SIG-M5 (cell line): ENCODE results near the gene ACSF2.
"Not testable (repeated sequence)": the region's sequence is repeated elsewhere in the genome, so short reads cannot be mapped to it uniquely, and the experiment has no call there.

ENCODE experiments used
- DNase-seq: peaks from one replicate; lab custom pipeline; 2025; lab: John Stamatoyannopoulos, UW

ACSF2 gene

DNA sequence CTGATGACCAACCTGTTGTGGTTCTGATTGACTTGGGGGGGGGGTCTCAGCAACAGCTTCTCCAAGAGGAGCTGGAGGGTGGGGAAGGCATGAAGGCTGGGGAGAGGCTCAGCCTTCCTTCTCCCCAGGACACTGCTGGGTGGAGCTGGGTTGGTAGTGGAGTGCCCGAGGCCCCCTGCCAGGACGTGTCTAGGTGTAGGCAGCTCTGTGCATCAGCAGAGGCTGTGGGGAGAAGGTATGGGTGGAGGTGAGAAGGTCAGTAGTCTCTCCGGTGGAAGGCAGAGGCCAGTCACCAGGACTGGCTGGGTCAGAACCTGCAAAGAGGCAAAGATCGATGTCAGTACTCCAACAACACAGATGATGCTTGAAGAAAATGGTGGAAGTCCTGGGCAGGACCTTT, 38.7 kb downstream of the ACSF2 start:
- DNase-seq: no peak

DNA sequence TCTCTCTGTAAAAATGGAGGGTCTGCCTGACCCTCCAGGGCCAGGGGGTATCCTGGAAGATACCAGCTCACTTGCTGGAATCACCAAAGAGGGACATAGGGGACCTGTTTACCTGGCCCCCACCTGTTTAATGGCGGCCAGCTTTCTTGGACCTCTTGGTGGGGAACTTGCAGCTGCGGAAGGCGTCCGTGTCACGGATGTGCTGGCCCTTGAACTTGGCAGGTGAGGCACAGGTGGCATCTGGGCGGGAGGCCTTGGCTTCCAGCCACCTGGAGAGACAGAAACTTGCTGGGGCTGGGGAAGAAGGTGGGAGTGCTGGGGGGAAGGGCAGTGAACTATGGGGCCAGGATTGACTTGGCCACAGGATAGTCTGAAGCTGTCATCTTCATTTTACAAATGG, 39.2 kb downstream of the ACSF2 start:
- DNase-seq: no peak

DNA sequence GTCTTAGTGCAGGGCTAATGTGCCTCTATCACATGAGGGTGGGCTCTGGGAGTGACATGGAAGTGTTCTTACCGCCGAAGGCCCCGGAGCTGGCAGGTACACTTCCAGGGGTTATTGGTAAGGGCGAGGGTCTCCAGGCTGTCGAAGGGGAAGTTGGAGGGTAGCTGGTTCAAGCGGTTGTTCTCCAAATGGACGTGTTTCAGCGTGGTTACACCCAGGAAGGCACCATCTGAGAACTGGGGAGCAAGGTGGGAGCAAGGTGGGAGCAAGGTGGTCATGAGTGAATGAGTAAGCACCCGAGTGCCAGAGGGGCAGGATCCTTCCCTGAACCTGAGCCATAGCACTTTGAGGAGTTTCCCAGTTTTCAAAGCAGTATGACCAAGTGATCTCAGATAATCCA, 39.6 kb downstream of the ACSF2 start:
- no peak for DNase-seq

DNA sequence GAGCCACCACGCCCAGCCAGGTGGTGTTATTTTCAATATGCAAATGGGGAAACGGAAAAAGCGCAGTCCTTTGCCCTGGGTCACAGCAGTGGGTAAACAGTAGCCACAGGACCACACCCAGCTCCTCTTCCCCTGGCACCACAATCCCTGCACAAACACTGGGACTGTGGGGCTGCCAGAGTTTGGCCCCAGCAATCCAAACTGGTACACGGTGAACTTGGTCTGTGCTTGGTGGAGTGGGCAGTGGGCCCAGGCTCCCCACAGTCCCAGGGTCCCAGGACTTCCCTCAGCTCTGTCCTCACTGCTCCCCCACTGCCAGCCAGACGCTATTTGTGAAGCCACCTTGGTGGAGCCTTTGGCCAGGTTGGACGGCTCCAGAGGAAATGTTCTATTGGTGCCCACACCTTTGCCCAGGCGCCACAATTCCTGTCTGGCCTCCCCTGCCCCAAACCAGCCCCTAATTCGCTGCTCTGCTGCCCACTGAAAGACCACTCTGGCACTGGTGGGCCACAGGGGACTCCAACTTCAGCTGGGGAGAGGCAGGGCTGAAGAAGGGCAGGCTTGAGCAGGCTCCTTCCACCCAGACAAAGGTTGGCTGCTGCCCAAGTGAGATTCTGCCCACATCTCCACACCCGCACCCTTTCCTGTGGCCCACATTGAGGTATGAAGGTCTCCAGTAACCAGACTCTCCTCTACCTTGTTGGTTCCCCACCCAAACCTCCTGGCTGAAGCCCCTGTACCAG, 40.5 kb downstream of the ACSF2 start:
- no peak for DNase-seq

DNA sequence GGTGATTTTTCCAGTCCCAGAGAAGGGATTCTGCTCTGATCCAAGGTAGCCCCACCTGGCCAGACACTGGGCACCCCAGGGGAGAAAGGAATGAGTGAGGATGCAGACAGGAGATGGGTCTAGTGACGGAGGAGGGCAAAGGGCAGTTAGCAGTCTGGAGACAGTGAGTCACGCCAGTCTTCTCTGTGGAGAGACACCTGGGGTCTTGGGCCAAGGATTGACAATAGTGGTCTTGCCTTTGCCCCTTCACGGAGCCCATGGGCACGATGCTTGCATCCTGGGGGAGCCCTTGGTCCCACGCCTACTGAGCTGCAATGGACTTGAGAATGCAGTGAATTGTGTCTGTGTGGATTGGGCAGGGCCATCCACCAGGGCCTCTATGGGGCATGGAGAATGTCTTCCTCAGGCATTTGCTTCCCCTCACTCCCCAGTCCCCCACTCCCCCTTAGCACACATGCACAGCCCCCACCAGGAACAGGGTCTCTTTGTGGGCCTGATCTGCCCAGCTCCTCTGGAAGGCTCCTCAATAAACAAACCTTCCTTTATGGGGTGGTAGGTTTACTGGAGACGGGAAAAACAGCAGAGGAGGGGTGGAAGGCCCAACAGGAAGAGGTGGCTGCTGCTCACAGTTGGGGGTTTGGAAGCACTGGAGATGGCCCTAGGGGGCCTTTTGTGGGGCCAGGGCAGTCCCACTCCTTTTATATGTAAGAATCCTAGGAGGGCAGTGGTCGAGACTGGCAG, 41.3 kb downstream of the ACSF2 start:
- DNase-seq: no peak

DNA sequence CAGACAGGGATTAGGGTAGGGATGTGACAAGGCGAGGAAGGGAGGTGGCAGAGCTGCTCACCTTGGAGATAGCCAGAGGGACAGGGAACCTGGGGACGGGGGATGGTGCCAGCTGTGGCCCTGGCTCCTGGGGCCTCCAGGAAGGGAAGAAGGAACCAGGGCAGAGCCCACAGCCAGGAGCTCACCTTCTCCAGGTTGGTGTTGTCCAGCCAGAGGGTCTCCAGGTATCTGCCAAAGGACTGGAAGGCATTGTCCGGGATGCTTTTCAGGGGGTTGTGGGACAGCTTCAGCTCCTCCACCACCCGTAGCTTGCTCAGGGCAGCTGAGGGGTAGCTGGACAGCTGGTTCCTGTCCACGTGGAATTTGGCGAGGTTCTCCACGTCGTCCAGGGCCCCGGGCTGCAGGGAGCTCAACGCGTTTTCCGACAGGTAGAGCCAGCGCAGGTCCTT, 41.9 kb downstream of the ACSF2 start:
- DNase-seq: no peak

DNA sequence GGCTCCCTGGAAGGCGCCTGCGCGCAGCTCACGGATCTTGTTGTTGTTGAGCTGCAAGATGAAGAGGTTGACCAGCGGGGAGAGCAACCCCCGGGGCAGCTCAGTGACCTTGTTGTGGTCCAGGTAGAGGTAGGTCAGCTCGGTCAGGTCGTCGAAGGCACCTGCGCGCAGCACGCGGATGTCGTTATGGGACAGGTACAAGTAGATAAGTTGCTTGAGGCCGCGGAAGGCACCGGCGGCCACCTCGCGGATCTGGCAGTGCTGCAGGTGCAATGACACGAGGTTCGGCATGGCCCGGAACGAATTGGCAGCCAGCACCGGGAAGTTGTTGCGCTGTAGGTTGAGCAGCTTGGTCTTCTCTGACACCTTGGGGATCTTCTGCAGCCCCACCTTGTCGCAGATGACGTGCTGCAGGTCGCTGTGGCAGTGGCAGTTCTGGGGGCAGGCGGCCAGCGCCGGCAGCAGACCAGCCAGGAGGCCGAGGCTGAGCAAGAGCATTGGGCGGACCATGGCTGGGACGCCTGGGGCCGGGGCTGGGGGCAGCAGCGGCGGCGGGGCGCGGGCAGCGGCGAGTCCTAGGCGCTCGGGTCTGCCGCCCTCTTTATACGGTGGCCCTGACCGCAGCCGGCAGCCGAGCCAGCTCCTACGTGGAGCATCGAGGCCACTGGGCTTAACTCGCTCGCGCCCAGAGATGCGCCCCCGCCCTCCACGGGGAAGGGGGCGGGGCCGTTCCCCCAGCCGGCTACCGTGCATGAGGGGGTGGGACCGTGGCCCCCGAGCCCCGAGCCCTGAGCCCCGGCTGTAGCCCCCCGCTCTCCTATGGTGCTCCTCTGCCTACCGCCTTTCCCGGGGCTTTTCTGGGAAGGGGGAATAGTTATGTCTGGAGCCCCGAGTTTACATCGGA, 42.5 kb downstream of the ACSF2 start, which contains the start of gene CHAD:
Gene CHAD (minus strand): TSS at position 577 of the 904 bp plus-strand sequence. CDS start 67 bp downstream, at position 510.
- no peak for DNase-seq

DNA sequence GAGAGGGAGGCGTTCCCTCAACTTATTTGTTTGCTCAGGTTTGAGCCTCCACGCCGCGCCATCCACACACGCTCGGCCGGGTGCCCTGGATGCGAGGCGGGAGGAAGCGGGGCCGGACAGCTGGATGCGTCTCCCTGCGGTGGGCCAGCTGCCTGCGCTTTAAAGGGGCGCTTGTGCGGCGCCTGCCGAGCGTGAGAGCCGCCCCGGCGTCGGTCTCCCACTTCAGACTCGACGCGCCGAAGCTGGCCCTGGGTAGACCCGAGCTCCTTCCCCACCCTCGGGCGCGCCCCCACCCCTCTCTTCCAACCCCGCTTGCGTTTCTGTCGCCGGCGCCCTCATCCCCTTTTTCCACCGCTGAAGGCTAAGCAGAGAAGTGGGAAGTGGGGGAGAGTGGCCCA, 43.2 kb downstream of the ACSF2 start:
- DNase-seq: no peak

DNA sequence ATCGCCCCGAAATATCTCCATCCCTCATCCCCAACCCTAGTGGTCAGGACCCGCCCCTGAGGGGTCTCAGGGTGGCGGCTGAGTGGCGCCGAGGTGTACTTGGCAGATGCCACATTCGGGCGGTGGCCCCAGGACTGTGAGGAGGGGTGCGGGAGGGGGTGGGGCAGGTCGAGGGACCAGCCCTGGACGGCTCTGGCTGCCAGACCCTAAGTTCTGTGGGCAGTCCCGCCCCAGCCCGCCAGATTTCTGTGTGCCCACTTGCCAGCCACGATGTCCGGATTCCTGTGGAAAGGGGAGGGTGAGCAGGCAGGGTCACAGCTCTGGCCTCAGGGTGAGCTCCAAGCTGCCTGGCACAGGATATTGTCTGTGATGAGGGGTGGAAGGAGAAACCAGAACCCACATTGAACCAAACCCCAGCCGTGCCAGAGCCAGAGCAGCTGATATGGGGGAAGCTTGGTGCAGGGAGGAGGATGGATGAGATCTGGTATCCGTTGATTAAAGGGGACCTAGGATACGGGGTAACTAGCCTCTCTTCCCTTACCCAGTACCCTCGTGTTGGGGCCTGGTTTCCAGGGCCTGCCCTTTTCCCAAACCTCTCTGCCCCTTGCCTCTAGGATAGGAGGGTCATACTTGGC, 43.8 kb downstream of the ACSF2 start:
- no peak for DNase-seq

DNA sequence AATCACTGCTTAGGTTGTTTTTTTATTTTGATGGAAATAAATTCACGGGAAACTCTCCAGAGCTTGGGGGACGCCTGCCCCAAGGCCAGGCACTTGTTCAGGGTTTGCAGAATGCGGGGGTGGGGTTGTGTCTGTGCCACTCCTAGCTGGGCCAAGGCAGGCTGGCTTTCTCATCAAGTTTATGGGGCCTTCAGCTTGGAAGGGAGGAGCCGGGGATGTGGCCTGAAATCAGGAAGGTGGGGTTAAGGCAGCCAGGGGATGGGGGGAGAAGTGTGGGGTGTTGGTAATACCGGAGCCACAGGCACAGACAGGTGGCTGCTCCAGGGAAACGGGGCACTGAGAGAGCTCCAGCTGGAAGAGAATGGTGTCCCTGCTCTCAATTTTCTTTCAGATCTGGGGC, 44.4 kb downstream of the ACSF2 start:
- no peak for DNase-seq

DNA sequence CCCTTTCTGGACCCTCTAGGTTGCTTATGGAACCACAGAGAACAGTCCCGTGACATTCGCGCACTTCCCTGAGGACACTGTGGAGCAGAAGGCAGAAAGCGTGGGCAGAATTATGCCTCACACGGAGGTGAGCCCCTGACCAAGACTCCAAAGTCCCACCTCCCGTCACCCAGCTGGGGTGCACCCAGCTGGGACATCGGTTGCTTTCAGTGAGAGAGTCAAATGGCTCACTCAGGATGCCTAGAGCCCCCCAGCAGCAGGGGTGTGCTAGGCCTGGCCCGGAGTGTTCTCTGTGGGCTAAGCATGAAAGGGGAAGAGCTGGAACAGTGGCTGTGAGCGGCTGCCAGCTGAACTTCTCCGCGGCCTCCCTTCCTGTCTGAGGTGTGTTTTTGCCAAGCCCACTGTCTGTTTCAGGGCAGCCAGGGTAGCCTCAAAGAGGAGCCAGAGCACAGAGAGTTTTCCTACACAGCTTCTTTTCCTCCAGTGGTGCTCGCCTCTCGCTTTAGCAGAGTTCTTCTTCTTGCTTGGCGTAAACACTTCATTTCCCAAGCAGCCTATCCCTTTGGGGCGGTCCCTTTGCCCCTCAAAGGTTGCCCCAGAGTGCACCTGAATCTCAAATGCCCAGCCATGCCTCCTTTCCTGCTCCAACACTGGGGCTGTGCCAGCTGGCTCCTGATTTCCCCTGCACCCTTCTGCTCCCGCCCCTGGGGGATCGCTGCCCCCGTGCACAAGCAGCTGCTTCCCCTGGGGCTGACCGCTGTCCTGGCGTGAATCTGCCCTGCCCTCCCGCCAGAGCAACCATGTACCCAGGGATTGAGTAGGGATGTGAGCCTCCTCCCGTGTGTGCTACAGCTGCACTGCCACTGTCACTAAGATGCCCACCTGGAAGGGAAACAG, 45.2 kb downstream of the ACSF2 start:
- no peak for DNase-seq

DNA sequence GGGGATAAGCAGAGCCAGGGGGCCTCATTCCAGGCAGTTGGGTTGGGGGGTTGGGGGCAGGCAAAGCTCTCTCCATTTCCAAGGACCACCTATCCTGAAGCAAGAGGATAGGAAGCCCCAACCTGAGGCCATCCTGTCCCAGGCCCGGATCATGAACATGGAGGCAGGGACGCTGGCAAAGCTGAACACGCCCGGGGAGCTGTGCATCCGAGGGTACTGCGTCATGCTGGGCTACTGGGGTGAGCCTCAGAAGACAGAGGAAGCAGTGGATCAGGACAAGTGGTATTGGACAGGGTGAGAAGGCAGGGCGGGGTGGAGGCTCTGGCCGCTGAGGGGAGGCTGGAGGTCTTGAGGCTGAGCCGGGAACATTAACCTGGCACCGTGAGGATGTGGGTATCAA, 46.3 kb downstream of the ACSF2 start:
- no peak for DNase-seq

DNA sequence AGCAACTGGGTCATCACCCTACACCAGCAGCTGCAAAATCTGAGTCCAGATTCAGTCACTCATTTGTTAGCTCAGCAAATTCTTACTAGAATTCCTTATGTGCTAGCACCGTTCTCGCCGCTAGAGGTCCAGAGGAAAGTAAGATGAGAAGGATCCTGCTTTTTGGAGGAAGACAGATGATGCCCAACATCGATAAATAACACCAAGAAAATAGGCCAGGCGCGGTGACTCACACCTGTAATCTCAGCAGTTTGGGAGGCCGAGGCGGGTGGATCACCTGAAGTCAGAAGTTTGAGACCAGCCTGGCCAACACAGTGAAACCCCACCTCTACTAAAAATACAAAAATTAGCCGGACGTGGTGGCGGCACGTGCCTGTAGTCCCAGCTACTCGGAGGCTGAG, 46.7 kb downstream of the ACSF2 start:
- DNase-seq: not testable (repeated sequence)

DNA sequence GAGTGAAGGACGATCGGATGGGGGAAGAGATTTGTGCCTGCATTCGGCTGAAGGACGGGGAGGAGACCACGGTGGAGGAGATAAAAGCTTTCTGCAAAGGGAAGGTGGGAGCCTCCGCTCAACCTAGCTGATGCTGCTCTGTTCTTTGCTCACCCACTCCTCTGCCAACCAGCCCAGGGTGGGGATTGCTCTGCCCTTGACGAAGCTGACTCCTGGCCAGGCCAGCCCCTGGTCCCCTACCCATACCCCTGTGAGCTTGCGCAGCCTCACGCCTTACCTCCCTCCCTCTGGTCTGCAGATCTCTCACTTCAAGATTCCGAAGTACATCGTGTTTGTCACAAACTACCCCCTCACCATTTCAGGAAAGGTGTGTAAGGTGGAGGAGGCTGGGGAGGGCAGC, 47.9 kb downstream of the ACSF2 start:
- DNase-seq: no peak

DNA sequence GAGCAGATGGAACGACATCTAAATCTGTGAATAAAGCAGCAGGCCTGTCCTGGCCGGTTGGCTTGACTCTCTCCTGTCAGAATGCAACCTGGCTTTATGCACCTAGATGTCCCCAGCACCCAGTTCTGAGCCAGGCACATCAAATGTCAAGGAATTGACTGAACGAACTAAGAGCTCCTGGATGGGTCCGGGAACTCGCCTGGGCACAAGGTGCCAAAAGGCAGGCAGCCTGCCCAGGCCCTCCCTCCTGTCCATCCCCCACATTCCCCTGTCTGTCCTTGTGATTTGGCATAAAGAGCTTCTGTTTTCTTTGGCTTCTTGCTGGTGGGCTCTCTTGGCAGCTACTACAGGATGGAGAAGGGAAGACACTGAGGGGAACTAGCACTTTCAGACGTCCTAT, 48.5 kb downstream of the ACSF2 start:
- DNase-seq: no peak

DNA sequence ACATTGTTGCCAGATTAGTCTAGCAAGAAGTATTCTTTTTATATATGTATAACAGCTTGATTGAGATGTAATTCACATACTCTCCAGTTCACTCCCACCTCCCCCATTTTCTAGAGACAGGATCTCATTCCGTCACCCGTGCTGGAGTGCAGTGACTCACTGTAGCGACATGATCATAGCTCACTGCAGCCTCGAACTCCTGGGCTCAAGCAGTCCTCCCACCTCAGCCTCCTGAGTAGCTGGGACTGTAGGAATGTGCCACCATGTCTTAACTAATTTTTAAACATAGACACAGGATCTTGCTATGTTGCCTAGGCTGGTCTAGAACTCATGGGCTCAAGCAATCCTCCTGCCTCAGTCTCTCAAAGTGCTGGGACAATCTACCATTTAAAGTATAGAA, 49.3 kb downstream of the ACSF2 start:
- DNase-seq: no peak

DNA sequence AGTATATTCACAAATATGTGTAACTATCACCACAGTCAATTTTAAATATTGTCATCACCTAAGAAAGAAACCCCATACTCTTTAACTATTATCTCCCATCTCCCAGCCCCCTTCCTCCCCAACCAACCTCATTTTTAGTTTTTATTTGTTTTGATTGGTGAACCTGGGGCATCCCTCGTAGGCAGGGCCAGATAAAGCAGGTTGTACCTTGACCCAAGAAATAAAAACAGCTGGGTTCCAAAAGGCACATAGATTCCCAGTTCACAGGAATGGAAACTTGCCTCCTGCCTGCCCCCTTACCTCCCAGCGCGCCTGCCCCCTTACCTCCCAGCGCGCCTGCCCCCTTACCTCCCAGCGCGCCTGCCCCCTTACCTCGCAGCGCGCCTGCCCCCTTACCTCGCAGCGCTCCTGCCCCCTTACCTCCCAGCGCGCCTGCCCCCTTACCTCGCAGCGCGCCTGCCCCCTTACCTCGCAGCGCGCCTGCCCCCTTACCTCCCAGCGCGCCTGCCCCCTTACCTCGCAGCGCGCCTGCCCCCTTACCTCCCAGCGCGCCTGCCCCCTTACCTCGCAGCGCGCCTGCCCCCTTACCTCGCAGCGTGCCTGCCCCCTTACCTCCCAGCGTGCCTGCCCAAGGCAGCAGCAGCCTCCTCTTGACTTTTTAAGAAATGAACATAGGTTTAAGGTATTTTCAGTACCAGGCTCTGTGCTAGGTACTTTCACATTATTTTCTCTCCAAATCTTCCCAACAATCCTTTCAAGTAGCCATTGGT, 49.9 kb downstream of the ACSF2 start:
- DNase-seq: not testable (repeated sequence)

DNA sequence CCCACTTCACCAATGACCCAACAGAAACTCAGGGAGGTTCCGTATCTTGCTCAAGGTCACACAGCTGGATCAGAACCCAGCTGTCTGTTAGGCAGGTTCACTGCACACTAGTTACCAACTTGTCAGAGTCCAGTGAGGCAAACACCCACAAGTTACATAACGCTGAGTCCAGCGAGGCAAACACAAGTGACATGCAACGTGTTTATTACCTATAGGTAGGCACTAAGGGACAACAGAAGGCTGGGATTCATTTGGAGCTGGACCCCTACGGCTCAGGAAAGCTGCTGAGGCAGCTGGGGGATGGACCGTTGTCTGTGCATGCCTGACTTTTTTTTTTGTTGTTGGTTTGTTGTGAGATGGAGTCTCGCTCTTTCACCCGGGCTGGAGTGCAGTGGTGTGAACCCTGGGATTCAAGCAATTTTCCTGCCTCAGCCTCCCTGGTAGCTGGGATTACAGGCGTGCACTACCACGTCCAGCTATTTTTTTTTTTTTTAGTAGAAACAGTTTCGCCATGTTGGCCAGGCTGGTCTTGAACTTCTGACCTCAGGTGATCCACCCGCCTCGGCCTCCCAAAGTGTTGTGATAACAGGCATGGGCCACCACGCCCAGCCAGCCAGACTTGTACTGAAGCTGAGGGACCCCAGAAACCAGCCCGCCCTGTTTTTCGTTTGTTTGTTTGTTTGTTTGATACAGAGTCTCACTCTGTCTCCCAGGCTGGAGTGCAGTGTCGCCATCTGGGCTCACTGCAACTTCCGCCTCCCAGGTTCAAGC, 50.7 kb downstream of the ACSF2 start:
- DNase-seq: no peak

DNA sequence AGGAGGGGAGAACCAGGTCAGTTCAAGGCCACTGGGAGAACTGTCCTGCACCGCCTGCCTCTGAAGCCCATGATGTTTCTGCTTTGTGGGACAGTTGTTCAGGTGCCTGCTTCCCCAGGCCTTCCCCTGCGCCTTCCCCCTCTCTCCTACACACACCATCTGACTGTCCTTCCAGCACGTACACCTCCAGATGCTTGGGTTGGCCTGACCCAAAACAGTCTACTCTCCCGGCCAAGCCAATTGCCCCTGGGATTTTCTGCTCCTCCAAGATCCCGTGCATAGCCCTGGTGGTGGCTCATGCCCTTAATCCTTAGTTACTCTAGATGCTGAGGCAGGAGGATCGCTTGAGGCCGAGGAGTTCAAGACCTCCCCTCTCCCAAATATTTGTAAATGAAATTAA, 52.0 kb downstream of the ACSF2 start:
- no peak for DNase-seq
